ENCODE measurements around the gene ASB9. TPM values are rescaled to one million over a fixed set of nuclear protein-coding genes. Genes with fewer than 3 reads are reported as not detected.
"Not testable (repeated sequence)": the region's sequence is repeated elsewhere in the genome, so short reads cannot be mapped to it uniquely, and the experiment has no call there.

Gene ASB9
- total RNA-seq, 4 donors from 2014 or later = 0.78 to 1.7 TPM; not detected in 2

DNA sequence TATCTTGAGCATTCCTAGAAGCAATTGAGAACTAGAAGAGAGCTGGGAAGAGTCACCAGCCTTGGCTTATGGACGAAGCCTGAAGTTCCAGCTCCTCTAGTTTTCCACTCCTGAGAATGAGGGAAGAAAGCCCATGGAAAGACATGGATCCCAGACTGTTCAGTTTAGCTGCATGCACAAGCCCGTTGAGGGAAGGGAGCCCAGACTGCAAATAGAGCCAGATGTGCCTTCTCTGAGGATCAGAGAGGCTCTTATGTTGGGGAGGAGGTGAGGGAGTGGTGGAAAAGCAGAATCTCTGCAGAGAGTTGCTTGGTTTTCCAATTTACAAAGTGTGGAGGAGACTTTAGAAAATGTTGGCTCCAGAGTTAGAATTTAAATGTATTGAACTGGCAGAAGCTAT is 69.0 kb downstream of the ASB9 start:
- DNase-seq = no peak

DNA sequence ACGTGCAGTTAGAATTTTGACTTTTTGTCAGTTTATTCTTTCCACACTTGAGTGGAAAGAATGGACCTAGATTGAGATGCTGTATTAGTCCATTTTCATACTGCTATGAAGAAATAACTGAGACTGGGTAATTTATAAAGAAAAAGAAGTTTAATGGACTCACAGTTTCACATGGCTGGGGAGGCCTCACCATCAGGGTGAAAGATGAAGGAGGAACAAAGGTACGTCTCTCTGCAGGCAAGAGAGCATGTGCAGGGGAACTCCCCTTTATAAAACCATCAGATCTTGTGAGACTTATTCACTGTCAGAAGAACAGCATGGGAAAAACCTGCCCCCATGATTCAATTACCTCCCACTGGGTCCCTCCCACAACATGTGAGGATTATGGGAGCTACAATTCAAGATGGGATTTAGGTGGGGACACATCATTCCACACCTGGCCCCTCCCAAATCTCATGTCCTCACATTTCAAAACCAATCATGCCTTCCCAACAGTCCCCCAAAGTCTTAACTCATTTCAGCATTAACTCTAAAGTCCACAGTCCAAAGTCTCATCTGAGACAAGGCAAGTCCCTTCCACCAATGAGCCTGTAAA is 71.2 kb downstream of the ASB9 start:
- H3K27ac ChIP-seq; intact Hi-C loops (cut with DNase I; ENCODE audit: low total_unique reads); in situ Hi-C loops (cut with MboI; ENCODE audit: low sequenced_read_pairs in 4 of 4): not testable (repeated sequence)

More for the DNA sequence above, 69.0 kb downstream of the ASB9 start:
- in situ Hi-C loops (cut with MboI; ENCODE audit: low sequenced_read_pairs in 4 of 4) = no loop called here
- H3K4me1 ChIP-seq = no peaks in the 10 kb centered on the region
- no peak overlapping the region for H3K27ac ChIP-seq
- ATAC-seq = no peak
- TF ChIP-seq POLR2A (IDR thresholded peaks at IDR 0.05) = no peak
- TF ChIP-seq, protein P1, sequence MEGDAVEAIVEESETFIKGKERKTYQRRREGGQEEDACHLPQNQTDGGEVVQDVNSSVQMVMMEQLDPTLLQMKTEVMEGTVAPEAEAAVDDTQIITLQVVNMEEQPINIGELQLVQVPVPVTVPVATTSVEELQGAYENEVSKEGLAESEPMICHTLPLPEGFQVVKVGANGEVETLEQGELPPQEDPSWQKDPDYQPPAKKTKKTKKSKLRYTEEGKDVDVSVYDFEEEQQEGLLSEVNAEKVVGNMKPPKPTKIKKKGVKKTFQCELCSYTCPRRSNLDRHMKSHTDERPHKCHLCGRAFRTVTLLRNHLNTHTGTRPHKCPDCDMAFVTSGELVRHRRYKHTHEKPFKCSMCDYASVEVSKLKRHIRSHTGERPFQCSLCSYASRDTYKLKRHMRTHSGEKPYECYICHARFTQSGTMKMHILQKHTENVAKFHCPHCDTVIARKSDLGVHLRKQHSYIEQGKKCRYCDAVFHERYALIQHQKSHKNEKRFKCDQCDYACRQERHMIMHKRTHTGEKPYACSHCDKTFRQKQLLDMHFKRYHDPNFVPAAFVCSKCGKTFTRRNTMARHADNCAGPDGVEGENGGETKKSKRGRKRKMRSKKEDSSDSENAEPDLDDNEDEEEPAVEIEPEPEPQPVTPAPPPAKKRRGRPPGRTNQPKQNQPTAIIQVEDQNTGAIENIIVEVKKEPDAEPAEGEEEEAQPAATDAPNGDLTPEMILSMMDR (IDR thresholded peaks at IDR 0.05 in 4 of 5, conservative IDR thresholded peaks at IDR 0.05 in 1 of 5) = no peak
- no peaks in the 10 kb centered on the region for H3K9me3 ChIP-seq
- H3K36me3 ChIP-seq = no peaks in the 10 kb centered on the region
- no peak overlapping the region for H3K4me3 ChIP-seq
- intact Hi-C loops (cut with DNase I; ENCODE audit: low total_unique reads) = no loop called here
- no peaks in the 10 kb centered on the region for H3K27me3 ChIP-seq

DNA sequence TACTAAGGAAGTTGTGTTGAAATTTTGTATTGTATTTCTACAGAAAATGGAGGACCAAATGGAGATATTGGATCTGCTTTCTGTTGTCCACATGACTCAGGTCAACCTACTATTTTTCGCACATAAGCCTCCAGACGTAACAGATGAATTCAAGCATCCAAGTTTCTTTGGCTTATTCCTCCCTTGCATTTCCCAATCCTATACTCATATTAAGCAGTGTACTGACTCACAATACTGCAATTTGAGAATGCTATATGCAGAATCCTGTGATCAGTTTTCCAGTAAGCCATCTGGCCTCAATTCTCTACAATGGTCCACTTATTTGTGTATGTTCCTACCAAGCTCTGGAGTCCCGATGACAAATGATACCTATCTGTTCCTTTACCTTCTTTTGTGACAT is 75.7 kb downstream of the ASB9 start:
- DNase-seq = no peak
- no peaks in the 10 kb centered on the region for H3K9me3 ChIP-seq
- no peak for TF ChIP-seq POLR2A (IDR thresholded peaks at IDR 0.05)
- TF ChIP-seq, protein P1 (IDR thresholded peaks at IDR 0.05 in 4 of 5, conservative IDR thresholded peaks at IDR 0.05 in 1 of 5) = no peak
- no peak overlapping the region for H3K27ac ChIP-seq
- H3K36me3 ChIP-seq = no peaks in the 10 kb centered on the region
- H3K27me3 ChIP-seq = no peaks in the 10 kb centered on the region
- in situ Hi-C loops (cut with MboI; ENCODE audit: low sequenced_read_pairs in 4 of 4) (no loop called here), intact Hi-C loops (cut with DNase I; ENCODE audit: low total_unique reads) (no loop called here)
- no peak overlapping the region for H3K4me3 ChIP-seq
- no peak for ATAC-seq
- H3K4me1 ChIP-seq = no peaks in the 10 kb centered on the region

More for the DNA sequence above, 71.2 kb downstream of the ASB9 start:
- not testable (repeated sequence) for DNase-seq, H3K36me3 ChIP-seq, ATAC-seq, H3K27me3 ChIP-seq, H3K9me3 ChIP-seq, H3K4me1 ChIP-seq, H3K4me3 ChIP-seq

Other genes with a start within 250 kb of the ASB9 start
- gene ASB11, start 45.6 kb upstream of the ASB9 start, total RNA-seq = 10 to 100 TPM; 16.2 to 59.8 (median 47.4) TPM
- 1 to 10 TPM; 1.5 to 5.9 (median 3.1) TPM for gene PIGA, start 65.4 kb upstream of the ASB9 start, total RNA-seq
- 10 to 100 TPM in 2 of 4 donors, 1 to 10 TPM in 2; 5.1 to 16.8 (median 9.0) TPM for gene VEGFD, start 114.3 kb upstream of the ASB9 start, total RNA-seq
- 10 to 100 TPM in 3 of 4 donors, 1 to 10 TPM in 1; 9.4 to 20.2 (median 14.2) TPM for gene PIR, start 223.2 kb upstream of the ASB9 start, total RNA-seq
- 1 to 10 TPM in 2 of 4 donors, under 1 TPM in 2; 0.40 to 2.4 (median 0.82) TPM for gene BMX, start 230.7 kb upstream of the ASB9 start, total RNA-seq

Data from gastrocnemius medialis (tissue), 4 donors.